NCI-H446 treated with DMSO at 0.1 percent for 48 hours (cell line): Measurements from ENCODE around the gene DDRGK1.
"Not testable (repeated sequence)": the region's sequence is repeated elsewhere in the genome, so short reads cannot be mapped to it uniquely, and the experiment has no call there.

Experiments used
- DNase-seq: peaks from one replicate; lab custom pipeline; 2025; lab: John Stamatoyannopoulos, UW

DDRGK1 gene

GRCh38 chr20:3215359-3215917 lies 11.0 kb upstream of the DDRGK1 start:
- DNase-seq = not testable (repeated sequence)

- DNase-seq = no peak
Observed at GRCh38 chr20:3213226-3213625, 8.7 kb upstream of the DDRGK1 start.

- no peak for DNase-seq
Observed at GRCh38 chr20:3210346-3210745, 5.9 kb upstream of the DDRGK1 start.

GRCh38 chr20:3209946-3210317 lies 5.5 kb upstream of the DDRGK1 start:
- no peak for DNase-seq

- DNase-seq = no peak
Observed at GRCh38 chr20:3209257-3209945, 4.9 kb upstream of the DDRGK1 start, which contains the start of gene ITPA. TSS of gene ITPA (plus strand) at chr20:3209498. CDS start at chr20:3209552, 54 bp downstream.

GRCh38 chr20:3208786-3209256 lies 4.3 kb upstream of the DDRGK1 start:
- DNase-seq = no peak

GRCh38 chr20:3203315-3204123 lies 963 bp downstream of the DDRGK1 start:
- DNase-seq = no peak

GRCh38 chr20:3202965-3203314 lies 1.5 kb downstream of the DDRGK1 start:
- DNase-seq = no peak

GRCh38 chr20:3199976-3200755 lies 4.3 kb downstream of the DDRGK1 start:
- no peak for DNase-seq

GRCh38 chr20:3199206-3199605 lies 5.3 kb downstream of the DDRGK1 start:
- no peak for DNase-seq

GRCh38 chr20:3195590-3196237 lies 8.8 kb downstream of the DDRGK1 start:
- no peak for DNase-seq

- no peak for DNase-seq
Observed at GRCh38 chr20:3194617-3195280, 9.7 kb downstream of the DDRGK1 start.

GRCh38 chr20:3193806-3194616 lies 10.5 kb downstream of the DDRGK1 start:
- DNase-seq = no peak

- DNase-seq = no peak
Observed at GRCh38 chr20:3192226-3193015, 12.1 kb downstream of the DDRGK1 start.

- DNase-seq = no peak
Observed at GRCh38 chr20:3190681-3191111, 13.8 kb downstream of the DDRGK1 start.

- DNase-seq = no peak
Observed at GRCh38 chr20:3189561-3190131, 14.8 kb downstream of the DDRGK1 start.

- DNase-seq = no peak
Observed at GRCh38 chr20:3188823-3189413, 15.6 kb downstream of the DDRGK1 start.

- DNase-seq = not testable (repeated sequence)
Observed at GRCh38 chr20:3187861-3188260, 16.6 kb downstream of the DDRGK1 start.
